Measurements from ENCODE around the gene PYURF.
"Not testable (repeated sequence)": the region's sequence is repeated elsewhere in the genome, so short reads cannot be mapped to it uniquely, and the experiment has no call there.

The PYURF gene, protein sequence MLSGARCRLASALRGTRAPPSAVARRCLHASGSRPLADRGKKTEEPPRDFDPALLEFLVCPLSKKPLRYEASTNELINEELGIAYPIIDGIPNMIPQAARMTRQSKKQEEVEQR

DNA sequence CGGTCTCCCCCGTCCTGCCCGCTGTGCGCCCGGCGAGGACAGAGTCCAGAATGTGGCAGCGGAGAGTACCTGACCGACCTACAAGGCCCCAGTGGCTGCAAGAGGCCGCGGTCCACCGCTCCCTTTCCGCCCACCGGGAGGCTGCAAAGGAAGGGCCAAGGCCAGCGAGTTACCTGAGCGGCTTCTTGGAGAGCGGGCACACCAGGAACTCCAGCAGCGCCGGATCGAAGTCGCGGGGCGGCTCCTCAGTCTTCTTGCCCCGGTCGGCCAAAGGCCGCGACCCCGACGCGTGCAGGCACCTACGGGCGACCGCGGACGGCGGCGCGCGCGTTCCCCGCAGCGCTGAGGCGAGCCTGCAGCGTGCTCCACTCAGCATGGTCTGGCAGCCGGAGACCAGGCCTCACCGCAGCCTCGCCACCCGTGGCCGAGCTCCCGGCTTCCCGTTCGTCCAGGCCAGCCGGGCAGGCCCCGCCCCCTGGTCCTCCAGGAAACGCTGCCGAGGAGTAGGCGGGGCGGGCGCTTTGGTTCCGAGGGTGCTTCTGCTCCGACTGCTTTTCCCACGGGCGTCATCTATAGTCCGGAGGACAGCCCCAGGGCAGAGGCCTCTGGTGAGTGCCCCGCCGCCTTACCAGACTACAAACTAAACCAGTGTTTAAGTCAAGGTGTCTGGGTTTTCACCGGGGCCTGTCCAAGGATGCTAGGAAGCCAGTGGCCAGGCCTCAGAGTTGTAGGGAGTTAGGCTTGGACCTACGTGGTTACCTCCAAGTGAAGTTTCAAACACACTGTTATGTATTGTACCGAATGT is at the start of gene PYURF:
TSS of gene PYURF (minus strand) at position 452 of the 805 bp plus-strand sequence. CDS start at position 376, 76 bp downstream.
- peak; percentile 97 for DNase-seq (ENCODE audit: low spot score)

DNA sequence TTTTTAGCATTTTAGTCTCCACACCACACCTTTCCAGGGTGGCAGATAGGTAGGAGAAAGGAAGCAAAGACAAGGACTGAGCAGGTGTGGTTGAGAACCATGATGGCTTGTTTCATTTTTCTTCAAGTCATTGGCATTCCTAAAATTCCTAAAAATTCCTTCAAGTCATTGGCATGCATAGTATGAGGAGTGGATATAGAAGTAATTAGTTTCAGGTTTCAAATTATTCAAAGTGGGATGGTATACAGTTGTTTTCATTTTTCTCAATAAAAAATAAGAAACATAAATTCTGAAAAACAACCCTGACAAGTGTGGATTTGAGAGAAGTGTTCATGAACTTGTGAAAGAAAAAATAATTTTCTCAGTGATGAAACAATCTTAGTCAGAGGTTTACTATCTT is 46.4 kb upstream of the PYURF start:
- DNase-seq (ENCODE audit: low spot score), result peak; percentile 29

GRCh38 chr4:88567591-88567990 is 44.0 kb upstream of the PYURF start:
- no peak for DNase-seq (ENCODE audit: low spot score)

DNA sequence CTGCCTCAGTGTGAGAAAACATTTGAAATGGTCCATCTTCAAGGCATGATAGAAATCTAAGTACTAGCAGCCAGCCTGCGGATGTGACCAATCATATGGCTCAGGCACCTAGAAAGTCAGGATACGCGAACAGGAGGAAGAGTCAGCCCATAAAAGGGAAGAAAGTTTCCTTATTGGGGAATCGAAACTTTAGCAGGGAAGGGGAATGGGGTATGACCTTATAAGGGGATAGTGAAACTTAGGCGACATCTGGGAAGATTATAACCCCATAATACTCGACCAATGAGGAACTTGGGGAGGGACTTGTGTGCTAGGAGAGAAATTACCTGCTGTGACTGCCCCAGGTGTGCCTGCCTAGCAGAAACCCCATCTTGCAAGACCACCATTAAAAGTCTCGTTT is 26.2 kb upstream of the PYURF start:
- DNase-seq (ENCODE audit: low spot score), result no peak

DNA sequence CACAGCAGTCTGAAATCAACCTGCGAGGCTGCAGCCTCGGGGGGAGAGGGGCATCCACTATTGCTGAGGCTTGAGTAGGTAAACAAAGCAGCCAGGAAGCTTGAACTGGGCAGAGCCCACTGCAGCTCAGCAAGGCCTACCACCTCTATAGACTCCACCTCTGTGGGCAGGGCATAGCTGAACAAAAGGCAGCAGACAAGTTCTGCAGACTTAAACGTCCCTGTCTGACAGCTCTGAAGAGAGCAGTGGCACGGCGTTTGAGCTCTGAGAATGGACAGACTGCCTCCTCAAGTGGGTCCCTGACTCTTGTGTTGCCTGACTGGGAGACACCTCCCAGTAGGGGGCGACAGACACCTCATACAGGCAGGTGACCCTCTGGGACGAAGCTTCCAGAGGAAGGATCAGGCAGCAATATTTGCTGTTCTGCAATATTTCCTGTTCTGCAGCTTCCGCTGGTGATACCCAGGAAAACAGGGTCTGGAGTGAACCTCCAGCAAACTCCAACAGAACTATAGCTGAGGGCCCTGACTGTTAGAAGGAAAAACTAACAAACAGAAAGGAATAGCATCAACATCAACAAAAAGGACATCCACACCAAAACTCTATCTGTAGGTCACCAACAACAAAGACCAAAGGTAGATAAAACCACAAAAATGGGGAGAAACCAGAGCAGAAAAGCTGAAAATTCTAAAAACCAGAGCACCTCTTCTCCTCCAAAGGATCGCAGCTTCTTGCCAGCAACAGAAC is 15.9 kb upstream of the PYURF start:
- DNase-seq (ENCODE audit: low spot score), result not testable (repeated sequence)

DNA sequence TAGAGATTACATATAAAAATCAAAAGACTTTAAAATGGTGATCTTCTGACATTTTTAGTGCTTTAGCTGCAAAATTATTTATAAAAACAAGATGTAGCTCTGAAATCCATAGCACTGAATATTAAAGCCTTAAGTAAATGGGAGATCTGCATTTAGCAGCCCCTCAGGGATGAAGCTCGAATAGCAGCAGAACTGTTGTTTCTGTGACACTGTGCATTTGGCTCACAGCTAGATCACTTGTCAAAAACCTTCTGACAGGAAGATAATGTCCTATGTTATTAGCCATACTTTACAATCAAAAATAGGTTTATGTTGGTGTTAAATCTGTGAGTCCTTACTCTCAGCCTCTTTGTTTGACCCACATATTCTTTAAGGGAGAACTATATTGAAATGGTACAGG is 14.1 kb upstream of the PYURF start:
- no peak for DNase-seq (ENCODE audit: low spot score)

GRCh38 chr4:88535090-88535755 is 11.6 kb upstream of the PYURF start:
- DNase-seq (ENCODE audit: low spot score), result no peak

GRCh38 chr4:88533937-88534750 is 10.6 kb upstream of the PYURF start:
- peak; percentile 68 for DNase-seq (ENCODE audit: low spot score)

GRCh38 chr4:88533088-88533790 is 9.7 kb upstream of the PYURF start:
- DNase-seq (ENCODE audit: low spot score), result peak; percentile 43

DNA sequence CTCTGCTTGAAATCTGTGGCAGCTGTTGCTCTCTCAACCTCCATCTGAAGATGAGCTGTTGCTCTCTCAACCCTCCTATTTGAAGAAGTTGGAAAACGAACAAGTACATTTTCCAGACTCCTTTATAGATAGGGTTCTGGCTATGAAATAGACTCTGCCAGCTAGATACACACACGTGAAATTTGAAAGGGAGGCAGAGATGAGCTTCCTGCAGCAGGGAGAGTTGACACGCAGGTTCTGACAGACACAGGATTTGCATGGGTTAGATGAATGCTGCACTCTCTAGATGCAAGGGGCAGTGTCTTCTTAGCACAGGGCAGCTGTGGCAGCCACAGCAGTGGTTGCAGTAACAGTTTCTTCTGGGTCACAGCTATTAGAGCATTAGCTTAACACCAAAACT is 8.0 kb upstream of the PYURF start:
- no peak for DNase-seq (ENCODE audit: low spot score)

- no peak for DNase-seq (ENCODE audit: low spot score)
Measured at GRCh38 chr4:88528861-88529260, 5.3 kb upstream of the PYURF start.

GRCh38 chr4:88527787-88528186 is 4.2 kb upstream of the PYURF start:
- no peak for DNase-seq (ENCODE audit: low spot score)

GRCh38 chr4:88526221-88526815 is 2.7 kb upstream of the PYURF start:
- no peak for DNase-seq (ENCODE audit: low spot score)

- DNase-seq (ENCODE audit: low spot score), result no peak
Measured at GRCh38 chr4:88524171-88524570, 595 bp upstream of the PYURF start.

DNA sequence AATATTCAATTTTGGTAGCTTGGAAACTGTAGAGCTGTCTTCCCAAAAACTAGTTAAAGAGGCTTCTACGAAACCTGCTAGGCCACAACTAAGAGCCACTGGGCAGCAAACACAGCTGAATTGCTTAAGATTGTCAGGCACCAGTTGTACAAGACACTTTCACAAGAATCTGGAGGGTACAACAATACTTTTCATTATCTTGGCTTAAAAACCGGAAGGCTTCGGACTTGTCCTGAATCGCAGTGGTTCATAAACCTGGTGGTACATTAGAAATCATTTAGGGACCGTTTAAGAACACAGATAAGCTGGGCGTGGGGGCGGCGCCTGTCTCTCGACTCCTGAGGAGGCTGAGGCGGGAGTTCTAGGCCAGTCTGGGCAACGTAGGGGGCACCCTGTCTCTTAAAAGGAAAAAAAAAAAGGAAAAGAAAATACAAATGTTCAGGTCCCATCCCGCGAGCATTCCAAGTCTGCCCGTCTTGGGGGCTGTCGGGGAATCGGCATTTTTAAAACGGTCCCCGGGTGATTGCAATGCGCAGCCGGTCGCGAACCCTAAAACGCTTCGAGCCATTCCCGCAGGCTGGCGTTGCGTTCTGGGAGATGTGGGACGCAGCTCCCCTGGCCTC is 763 bp downstream of the PYURF start:
- peak; percentile 44 for DNase-seq (ENCODE audit: low spot score)

DNA sequence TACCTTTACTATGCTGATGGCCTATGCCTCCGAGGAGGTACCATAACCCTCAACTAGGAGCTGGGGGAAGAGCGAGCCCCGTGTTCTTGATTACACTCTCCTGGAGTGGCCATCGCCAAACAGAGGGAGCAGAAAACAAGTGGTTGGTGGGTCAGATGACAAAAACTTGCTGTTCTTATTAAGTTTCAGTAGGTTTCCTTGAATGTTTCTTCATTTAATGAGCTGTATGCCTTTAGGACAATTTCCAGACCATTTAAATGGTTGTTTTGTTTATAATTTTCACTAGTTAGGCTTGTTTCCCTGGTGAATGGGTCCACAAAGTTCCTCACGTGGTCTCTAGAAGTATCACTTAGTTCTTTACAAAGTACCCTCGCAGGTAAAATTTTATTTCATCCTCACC is 4.7 kb downstream of the PYURF start:
- DNase-seq (ENCODE audit: low spot score), result no peak

- DNase-seq (ENCODE audit: low spot score), result no peak
Measured at GRCh38 chr4:88517825-88518224, 5.8 kb downstream of the PYURF start.

- no peak for DNase-seq (ENCODE audit: low spot score)
Measured at GRCh38 chr4:88516746-88517145, 6.8 kb downstream of the PYURF start.

DNA sequence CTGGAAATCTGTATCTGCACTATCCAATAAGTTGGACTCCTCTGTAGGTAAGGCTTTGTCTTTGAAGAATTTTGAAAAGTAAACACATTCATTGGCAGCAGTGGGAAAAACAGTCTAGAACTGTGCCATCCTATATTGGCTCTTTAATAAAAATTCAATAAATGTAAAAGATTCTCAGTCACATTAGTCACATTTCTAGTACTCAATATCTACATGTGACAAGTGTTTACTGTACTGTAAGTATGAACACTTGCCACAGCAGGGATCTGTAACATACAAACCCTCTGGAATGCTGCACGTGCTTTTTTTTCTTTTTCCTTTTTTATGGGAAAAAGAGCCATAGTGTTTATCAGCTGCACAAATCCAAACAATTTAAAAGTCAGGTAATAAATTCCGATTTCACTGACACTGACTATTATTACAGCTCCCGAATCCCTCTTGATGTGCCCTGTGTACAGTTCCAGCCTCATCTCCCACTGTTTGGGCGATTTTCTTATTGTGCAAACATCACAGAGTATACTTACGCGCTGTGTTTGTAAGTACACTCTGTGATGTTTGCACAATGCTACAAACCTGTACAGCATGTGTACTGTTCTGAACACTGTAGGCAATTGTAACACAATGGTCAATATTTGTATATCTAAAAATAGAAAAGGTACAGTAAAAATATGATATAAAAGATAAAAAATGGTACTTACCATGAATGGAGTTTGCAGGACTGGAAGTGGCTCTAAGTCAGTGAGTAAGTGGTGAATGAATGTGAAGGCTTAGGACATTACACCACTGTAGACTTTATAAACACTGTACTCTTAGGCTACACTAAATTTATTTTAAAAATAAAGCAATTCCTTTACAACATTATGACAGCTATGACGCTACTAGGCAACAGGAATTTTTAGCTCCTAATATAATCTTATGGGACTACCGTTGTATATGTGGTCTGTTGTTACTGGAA is 8.7 kb downstream of the PYURF start:
- no peak for DNase-seq (ENCODE audit: low spot score)
